HEK293 (cell line): ENCODE results near the gene PITRM1.

Experiments used
- HOXD13 ChIP-seq: sonication (generic); formaldehyde crosslinking; IDR thresholded peaks from 2 replicates; pipeline ENCODE4 v1.8.0; 2022; ENCODE audit warnings: missing genetic modification reagents, borderline replicate concordance
- SP2 ChIP-seq: fragments of 450-650 bp; formaldehyde crosslinking; IDR thresholded peaks from 2 replicates; pipeline ENCODE4 v1.5.1; 2016; ENCODE audit warnings: missing biosample characterization, missing genetic modification characterization
- WT1 ChIP-seq: fragments of 450-650 bp; formaldehyde crosslinking; IDR thresholded peaks from 2 replicates; pipeline ENCODE4 v1.5.1; 2016; ENCODE audit warnings: missing biosample characterization, missing genetic modification characterization
- ZBTB11 ChIP-seq: fragments of 450-650 bp; formaldehyde crosslinking; conservative IDR thresholded peaks from 2 replicates; pipeline ENCODE4 v1.5.1; 2016; ENCODE audit warnings: low read depth, missing biosample characterization, missing genetic modification characterization
- ZBTB20 ChIP-seq: fragments of 450-650 bp; formaldehyde crosslinking; IDR thresholded peaks from 2 replicates; pipeline ENCODE4 v1.5.1; 2016; ENCODE audit warnings: missing biosample characterization, missing genetic modification characterization
- ZNF132 ChIP-seq: fragments of 450-650 bp; formaldehyde crosslinking; IDR thresholded peaks from 2 replicates; pipeline ENCODE4 v1.5.1; 2017; ENCODE audit warnings: missing biosample characterization, missing genetic modification characterization, borderline replicate concordance
- ZNF146 ChIP-seq: fragments of 450-650 bp; formaldehyde crosslinking; IDR thresholded peaks from 2 replicates; pipeline ENCODE4 v1.5.1; 2016; ENCODE audit warnings: missing biosample characterization, missing genetic modification characterization
- ZNF18 ChIP-seq: fragments of 450-650 bp; formaldehyde crosslinking; IDR thresholded peaks from 2 replicates; pipeline ENCODE4 v1.5.1; 2016; ENCODE audit warnings: missing biosample characterization, missing genetic modification characterization
- ZNF23 ChIP-seq: fragments of 450-650 bp; formaldehyde crosslinking; IDR thresholded peaks from 2 replicates; pipeline ENCODE4 v1.5.1; 2016; ENCODE audit warnings: missing biosample characterization, missing genetic modification characterization, borderline replicate concordance
- ZNF311 ChIP-seq: fragments of 450-650 bp; formaldehyde crosslinking; IDR thresholded peaks from 2 replicates; pipeline ENCODE4 v1.5.1; 2017; ENCODE audit warnings: missing biosample characterization, missing genetic modification characterization, borderline replicate concordance
- ZNF366 ChIP-seq: fragments of 450-650 bp; formaldehyde crosslinking; conservative IDR thresholded peaks from 2 replicates; pipeline ENCODE4 v1.5.1; 2016; ENCODE audit warnings: missing biosample characterization, missing genetic modification characterization
- ZNF416 ChIP-seq: fragments of 450-650 bp; formaldehyde crosslinking; IDR thresholded peaks from 2 replicates; pipeline ENCODE4 v1.5.1; 2016; ENCODE audit warnings: missing biosample characterization, missing genetic modification characterization
- ZNF423 ChIP-seq: fragments of 450-650 bp; formaldehyde crosslinking; IDR thresholded peaks from 2 replicates; pipeline ENCODE4 v1.5.1; 2016; ENCODE audit warnings: missing biosample characterization, missing genetic modification characterization
- ZNF514 ChIP-seq: fragments of 450-650 bp; formaldehyde crosslinking; IDR thresholded peaks from 2 replicates; pipeline ENCODE4 v1.5.1; 2016; ENCODE audit warnings: missing biosample characterization, missing genetic modification characterization
- ZNF629 ChIP-seq: fragments of 450-650 bp; formaldehyde crosslinking; IDR thresholded peaks from 2 replicates; pipeline ENCODE4 v1.5.1; 2017; ENCODE audit warnings: missing biosample characterization, missing genetic modification characterization
- ZNF654 ChIP-seq: fragments of 450-650 bp; formaldehyde crosslinking; IDR thresholded peaks from 2 replicates; pipeline ENCODE4 v1.5.1; 2016; ENCODE audit warnings: low read depth, missing biosample characterization, missing genetic modification characterization
- ZNF660 ChIP-seq: fragments of 450-650 bp; IDR thresholded peaks from 2 replicates; pipeline ENCODE4 v1.5.1; 2018; ENCODE audit warnings: missing biosample characterization, mild to moderate bottlenecking, missing genetic modification characterization
- ZNF664 ChIP-seq: fragments of 450-650 bp; formaldehyde crosslinking; IDR thresholded peaks from 2 replicates; pipeline ENCODE4 v1.5.1; 2016; ENCODE audit warnings: missing biosample characterization, missing genetic modification characterization
- ZNF692 ChIP-seq: fragments of 450-650 bp; formaldehyde crosslinking; IDR thresholded peaks from 2 replicates; pipeline ENCODE4 v1.5.1; 2016; ENCODE audit warnings: missing biosample characterization, missing genetic modification characterization
- ZNF792 ChIP-seq: fragments of 450-650 bp; formaldehyde crosslinking; IDR thresholded peaks from 2 replicates; pipeline ENCODE4 v1.5.1; 2016; ENCODE audit warnings: missing biosample characterization, missing genetic modification characterization
- ZXDB ChIP-seq: fragments of 450-650 bp; formaldehyde crosslinking; IDR thresholded peaks from 2 replicates; pipeline ENCODE4 v1.5.1; 2016; ENCODE audit warnings: missing biosample characterization, missing genetic modification characterization
- TF ChIP-seq, protein P1 (sequence below): fragments of 450-650 bp; formaldehyde crosslinking; IDR thresholded peaks from 2 replicates; pipeline ENCODE4 v1.5.1; 2016; ENCODE audit warnings: missing biosample characterization, missing genetic modification characterization
- TF ChIP-seq, protein P2 (sequence below): fragments of 450-650 bp; formaldehyde crosslinking; IDR thresholded peaks from 2 replicates; pipeline ENCODE4 v1.5.1; 2016; ENCODE audit warnings: missing biosample characterization, missing genetic modification characterization
- TF ChIP-seq, protein P3 (sequence below): fragments of 450-650 bp; formaldehyde crosslinking; IDR thresholded peaks from 2 replicates; pipeline ENCODE4 v1.5.1; 2016; ENCODE audit warnings: missing biosample characterization, missing genetic modification characterization
- TF ChIP-seq, protein P4 (sequence below): fragments of 450-650 bp; formaldehyde crosslinking; IDR thresholded peaks from 2 replicates; pipeline ENCODE4 v1.5.1; 2016; ENCODE audit warnings: missing biosample characterization, missing genetic modification characterization, borderline replicate concordance
- TF ChIP-seq, protein P5 (sequence below): fragments of 450-650 bp; IDR thresholded peaks from 2 replicates; pipeline ENCODE4 v1.5.1; 2018; ENCODE audit warnings: missing biosample characterization, mild to moderate bottlenecking, missing genetic modification characterization

Gene PITRM1

DNA sequence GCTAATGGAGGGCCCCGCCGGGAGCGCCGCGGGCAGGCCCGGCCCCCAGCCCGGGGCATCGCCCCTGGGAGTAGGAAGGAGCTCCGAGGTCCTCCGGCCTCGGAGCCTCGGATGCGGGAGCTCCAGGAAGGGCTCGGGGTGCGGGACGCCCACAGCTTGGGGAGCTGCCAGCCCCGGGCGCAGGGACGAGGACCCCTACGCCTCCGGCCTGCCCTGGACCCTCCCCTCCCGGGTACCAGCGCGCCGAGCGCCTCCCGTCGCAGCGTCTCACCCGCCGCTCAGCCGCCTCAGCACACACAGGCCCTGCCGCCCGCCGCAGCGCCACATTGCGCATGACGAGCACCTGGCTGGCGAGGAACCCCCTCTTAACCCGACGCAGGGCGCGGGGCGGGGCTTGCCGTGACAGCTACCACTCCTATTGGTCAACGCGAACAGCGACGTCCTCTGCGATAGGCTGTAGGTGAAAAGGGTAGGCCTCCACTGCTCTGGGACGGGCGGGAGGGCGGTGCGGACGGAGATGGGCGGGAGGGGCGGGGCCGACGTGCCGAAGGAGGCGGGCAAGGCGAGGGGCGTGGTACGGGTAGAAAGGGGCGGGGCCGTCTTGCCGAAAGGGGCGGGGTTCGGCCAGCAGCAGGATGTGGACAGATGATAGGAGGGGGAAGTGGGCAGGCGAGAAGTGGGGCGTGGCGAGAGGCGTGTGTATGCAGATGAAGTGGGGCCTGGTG, at the start of gene PITRM1 (continued):
- TF ChIP-seq ZBTB11 (tag by site-specific recombination): 0 out of 2 replicates have a peak, but pooled peaks have one; percentile 5
- TF ChIP-seq ZNF132 (tag by site-specific recombination): no peak
- TF ChIP-seq, protein P1, sequence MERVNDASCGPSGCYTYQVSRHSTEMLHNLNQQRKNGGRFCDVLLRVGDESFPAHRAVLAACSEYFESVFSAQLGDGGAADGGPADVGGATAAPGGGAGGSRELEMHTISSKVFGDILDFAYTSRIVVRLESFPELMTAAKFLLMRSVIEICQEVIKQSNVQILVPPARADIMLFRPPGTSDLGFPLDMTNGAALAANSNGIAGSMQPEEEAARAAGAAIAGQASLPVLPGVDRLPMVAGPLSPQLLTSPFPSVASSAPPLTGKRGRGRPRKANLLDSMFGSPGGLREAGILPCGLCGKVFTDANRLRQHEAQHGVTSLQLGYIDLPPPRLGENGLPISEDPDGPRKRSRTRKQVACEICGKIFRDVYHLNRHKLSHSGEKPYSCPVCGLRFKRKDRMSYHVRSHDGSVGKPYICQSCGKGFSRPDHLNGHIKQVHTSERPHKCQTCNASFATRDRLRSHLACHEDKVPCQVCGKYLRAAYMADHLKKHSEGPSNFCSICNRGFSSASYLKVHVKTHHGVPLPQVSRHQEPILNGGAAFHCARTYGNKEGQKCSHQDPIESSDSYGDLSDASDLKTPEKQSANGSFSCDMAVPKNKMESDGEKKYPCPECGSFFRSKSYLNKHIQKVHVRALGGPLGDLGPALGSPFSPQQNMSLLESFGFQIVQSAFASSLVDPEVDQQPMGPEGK (tag by site-specific recombination): peak; percentile 63
- TF ChIP-seq, protein P2, sequence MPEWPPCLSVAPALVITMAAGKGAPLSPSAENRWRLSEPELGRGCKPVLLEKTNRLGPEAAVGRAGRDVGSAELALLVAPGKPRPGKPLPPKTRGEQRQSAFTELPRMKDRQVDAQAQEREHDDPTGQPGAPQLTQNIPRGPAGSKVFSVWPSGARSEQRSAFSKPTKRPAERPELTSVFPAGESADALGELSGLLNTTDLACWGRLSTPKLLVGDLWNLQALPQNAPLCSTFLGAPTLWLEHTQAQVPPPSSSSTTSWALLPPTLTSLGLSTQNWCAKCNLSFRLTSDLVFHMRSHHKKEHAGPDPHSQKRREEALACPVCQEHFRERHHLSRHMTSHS (tag by site-specific recombination): no peak
- peak; percentile 87 for TF ChIP-seq ZXDB
- no peak for TF ChIP-seq ZNF146 (tag by site-specific recombination)
- TF ChIP-seq, protein P3, sequence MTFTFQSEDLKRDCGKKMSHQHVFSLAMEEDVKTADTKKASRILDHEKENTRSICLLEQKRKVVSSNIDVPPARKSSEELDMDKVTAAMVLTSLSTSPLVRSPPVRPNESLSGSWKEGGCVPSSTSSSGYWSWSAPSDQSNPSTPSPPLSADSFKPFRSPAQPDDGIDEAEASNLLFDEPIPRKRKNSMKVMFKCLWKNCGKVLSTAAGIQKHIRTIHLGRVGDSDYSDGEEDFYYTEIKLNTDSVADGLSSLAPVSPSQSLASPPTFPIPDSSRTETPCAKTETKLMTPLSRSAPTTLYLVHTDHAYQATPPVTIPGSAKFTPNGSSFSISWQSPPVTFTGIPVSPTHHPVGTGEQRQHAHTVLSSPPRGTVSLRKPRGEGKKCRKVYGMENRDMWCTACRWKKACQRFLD (tag by site-specific recombination): no peak
- TF ChIP-seq ZNF692 (tag by site-specific recombination): peak; percentile 79
- no peak for TF ChIP-seq ZNF366 (tag by site-specific recombination)
- TF ChIP-seq ZNF18: no peak
- TF ChIP-seq ZNF311 (tag by site-specific recombination): no peak
- TF ChIP-seq, protein P4, sequence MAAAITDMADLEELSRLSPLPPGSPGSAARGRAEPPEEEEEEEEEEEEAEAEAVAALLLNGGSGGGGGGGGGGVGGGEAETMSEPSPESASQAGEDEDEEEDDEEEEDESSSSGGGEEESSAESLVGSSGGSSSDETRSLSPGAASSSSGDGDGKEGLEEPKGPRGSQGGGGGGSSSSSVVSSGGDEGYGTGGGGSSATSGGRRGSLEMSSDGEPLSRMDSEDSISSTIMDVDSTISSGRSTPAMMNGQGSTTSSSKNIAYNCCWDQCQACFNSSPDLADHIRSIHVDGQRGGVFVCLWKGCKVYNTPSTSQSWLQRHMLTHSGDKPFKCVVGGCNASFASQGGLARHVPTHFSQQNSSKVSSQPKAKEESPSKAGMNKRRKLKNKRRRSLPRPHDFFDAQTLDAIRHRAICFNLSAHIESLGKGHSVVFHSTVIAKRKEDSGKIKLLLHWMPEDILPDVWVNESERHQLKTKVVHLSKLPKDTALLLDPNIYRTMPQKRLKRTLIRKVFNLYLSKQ (tag by site-specific recombination): no peak
- TF ChIP-seq ZNF664 (tag by site-specific recombination): no peak
- TF ChIP-seq HOXD13 (CRISPR knock-in tag): no peak
- no peak; the same call in 1 of the 2 replicates for TF ChIP-seq WT1
- TF ChIP-seq ZNF23: no peak
- no peak for TF ChIP-seq ZNF423
- TF ChIP-seq ZNF514: no peak
- TF ChIP-seq ZNF660: no peak
- peak; percentile 88 for TF ChIP-seq SP2 (tag by site-specific recombination)
- no peak for TF ChIP-seq ZNF792 (tag by site-specific recombination)
- TF ChIP-seq ZNF416 (tag by site-specific recombination): no peak
- TF ChIP-seq, protein P5, sequence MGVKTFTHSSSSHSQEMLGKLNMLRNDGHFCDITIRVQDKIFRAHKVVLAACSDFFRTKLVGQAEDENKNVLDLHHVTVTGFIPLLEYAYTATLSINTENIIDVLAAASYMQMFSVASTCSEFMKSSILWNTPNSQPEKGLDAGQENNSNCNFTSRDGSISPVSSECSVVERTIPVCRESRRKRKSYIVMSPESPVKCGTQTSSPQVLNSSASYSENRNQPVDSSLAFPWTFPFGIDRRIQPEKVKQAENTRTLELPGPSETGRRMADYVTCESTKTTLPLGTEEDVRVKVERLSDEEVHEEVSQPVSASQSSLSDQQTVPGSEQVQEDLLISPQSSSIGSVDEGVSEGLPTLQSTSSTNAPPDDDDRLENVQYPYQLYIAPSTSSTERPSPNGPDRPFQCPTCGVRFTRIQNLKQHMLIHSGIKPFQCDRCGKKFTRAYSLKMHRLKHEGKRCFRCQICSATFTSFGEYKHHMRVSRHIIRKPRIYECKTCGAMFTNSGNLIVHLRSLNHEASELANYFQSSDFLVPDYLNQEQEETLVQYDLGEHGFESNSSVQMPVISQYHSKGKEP (tag by site-specific recombination): no peak
- TF ChIP-seq ZNF629 (tag by site-specific recombination): peak; percentile 37; the same call in 1 of the 2 replicates
- peak; percentile 67; the same call in 1 of the 2 replicates for TF ChIP-seq ZBTB20 (tag by site-specific recombination)
- no peak for TF ChIP-seq ZNF654 (tag by site-specific recombination)
